ENCODE data around the gene ABLIM3. TPM values are rescaled to one million over a fixed set of nuclear protein-coding genes. Genes with fewer than 3 reads are reported as not detected.

Gene ABLIM3
- total and polyA plus RNA-seq, 2 experiments from 2014 or later = 0.19 to 2.2 TPM

DNA sequence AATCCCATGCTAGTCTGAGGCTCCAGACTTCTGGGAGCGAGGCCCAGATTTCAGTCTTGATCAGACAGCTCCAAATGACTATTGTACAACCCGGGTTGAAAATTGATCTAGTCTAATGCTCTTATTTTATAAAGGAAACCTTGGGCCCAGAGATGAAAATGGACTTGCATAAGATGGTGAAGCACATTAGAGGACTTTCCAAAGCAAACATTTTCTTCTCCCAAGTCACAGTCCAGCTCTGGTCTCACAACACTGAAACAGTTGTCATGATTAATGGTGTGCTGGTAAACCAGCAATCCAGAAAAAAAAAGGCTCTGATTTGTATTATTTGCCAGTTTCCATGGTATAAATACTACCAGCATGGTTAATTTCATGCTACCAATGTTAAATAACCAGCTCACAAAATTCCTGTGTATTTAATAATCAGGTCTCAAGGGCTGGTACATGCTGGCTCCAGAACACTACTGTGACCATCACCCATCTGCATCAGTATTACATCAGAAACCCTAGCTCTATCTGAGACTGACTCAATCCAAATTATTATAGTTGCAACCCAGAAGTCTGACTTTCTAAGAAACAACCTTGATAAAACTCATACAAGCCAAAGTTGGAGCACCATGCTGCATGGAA lies 32.5 kb upstream of the ABLIM3 start (continued):
- TF ChIP-seq, protein P1, sequence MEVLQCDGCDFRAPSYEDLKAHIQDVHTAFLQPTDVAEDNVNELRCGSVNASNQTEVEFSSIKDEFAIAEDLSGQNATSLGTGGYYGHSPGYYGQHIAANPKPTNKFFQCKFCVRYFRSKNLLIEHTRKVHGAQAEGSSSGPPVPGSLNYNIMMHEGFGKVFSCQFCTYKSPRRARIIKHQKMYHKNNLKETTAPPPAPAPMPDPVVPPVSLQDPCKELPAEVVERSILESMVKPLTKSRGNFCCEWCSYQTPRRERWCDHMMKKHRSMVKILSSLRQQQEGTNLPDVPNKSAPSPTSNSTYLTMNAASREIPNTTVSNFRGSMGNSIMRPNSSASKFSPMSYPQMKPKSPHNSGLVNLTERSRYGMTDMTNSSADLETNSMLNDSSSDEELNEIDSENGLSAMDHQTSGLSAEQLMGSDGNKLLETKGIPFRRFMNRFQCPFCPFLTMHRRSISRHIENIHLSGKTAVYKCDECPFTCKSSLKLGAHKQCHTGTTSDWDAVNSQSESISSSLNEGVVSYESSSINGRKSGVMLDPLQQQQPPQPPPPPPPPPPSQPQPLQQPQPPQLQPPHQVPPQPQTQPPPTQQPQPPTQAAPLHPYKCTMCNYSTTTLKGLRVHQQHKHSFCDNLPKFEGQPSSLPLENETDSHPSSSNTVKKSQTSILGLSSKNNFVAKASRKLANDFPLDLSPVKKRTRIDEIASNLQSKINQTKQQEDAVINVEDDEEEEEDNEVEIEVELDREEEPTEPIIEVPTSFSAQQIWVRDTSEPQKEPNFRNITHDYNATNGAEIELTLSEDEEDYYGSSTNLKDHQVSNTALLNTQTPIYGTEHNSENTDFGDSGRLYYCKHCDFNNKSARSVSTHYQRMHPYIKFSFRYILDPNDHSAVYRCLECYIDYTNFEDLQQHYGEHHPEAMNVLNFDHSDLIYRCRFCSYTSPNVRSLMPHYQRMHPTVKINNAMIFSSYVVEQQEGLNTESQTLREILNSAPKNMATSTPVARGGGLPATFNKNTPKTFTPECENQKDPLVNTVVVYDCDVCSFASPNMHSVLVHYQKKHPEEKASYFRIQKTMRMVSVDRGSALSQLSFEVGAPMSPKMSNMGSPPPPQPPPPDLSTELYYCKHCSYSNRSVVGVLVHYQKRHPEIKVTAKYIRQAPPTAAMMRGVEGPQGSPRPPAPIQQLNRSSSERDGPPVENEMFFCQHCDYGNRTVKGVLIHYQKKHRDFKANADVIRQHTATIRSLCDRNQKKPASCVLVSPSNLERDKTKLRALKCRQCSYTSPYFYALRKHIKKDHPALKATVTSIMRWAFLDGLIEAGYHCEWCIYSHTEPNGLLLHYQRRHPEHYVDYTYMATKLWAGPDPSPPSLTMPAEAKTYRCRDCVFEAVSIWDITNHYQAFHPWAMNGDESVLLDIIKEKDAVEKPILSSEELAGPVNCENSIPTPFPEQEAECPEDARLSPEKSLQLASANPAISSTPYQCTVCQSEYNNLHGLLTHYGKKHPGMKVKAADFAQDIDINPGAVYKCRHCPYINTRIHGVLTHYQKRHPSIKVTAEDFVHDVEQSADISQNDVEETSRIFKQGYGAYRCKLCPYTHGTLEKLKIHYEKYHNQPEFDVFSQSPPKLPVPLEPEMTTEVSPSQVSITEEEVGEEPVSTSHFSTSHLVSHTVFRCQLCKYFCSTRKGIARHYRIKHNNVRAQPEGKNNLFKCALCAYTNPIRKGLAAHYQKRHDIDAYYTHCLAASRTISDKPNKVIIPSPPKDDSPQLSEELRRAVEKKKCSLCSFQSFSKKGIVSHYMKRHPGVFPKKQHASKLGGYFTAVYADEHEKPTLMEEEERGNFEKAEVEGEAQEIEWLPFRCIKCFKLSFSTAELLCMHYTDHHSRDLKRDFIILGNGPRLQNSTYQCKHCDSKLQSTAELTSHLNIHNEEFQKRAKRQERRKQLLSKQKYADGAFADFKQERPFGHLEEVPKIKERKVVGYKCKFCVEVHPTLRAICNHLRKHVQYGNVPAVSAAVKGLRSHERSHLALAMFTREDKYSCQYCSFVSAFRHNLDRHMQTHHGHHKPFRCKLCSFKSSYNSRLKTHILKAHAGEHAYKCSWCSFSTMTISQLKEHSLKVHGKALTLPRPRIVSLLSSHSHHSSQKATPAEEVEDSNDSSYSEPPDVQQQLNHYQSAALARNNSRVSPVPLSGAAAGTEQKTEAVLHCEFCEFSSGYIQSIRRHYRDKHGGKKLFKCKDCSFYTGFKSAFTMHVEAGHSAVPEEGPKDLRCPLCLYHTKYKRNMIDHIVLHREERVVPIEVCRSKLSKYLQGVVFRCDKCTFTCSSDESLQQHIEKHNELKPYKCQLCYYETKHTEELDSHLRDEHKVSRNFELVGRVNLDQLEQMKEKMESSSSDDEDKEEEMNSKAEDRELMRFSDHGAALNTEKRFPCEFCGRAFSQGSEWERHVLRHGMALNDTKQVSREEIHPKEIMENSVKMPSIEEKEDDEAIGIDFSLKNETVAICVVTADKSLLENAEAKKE (CRISPR knock-in tag; IDR thresholded peaks at IDR 0.05) = no peak
- no peak for TF ChIP-seq EZH2 (IDR thresholded peaks at IDR 0.05; ENCODE audit: low read depth, unreplicated experiment)

DNA sequence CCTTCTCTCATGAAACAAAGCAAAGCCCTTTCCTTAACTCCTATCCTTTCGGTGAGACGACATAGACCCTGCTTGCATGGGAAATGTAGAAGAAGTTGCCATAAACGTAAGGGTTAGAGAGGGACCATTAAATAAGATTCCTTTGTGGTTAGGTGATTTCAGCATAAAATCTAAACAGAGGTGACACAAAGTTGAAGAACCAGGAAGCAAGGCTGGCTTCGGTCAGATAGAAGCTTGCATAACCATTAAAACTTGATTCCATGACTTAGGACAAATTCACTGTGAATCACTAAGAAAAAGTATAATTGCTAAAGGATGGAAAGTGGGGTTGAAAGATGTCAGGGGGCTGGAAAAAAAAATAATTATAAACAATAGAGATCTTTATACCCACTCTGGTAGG lies 30.9 kb upstream of the ABLIM3 start:
- Mint-ChIP-seq H3K36me3 (ENCODE audit: low read depth) (no peaks in the 10 kb centered on the region), H3K27ac (no peak overlapping the region), H3K4me1 (no peaks in the 10 kb centered on the region), H3K4me3 (no peak overlapping the region), H3K9me3 (no peaks in the 10 kb centered on the region), H3K27me3 (ENCODE audit: insufficient read depth, low read depth, poor library complexity) (peaks cover 1% of the 10 kb centered on the region)
- no peaks in the 10 kb centered on the region for H3K79me2 ChIP-seq (replicated peaks; ENCODE audit: insufficient read depth)
- no peak for ATAC-seq
- H4K20me1 ChIP-seq (replicated peaks; ENCODE audit: insufficient read depth) = no peaks in the 10 kb centered on the region
- no peak overlapping the region for H2AFZ ChIP-seq
- no peak overlapping the region for H3K27ac ChIP-seq (ENCODE audit: low read depth)
- no peak overlapping the region for H3K4me2 ChIP-seq
- no peak overlapping the region for H3K4me3 ChIP-seq
- TF ChIP-seq ZNF114 (CRISPR knock-in tag; IDR thresholded peaks at IDR 0.05) = no peak
- H3K36me3 ChIP-seq (ENCODE audit: insufficient read depth) = no peaks in the 10 kb centered on the region
- H3K9me2 ChIP-seq (ENCODE audit: insufficient read depth) = no peaks in the 10 kb centered on the region
- DNase-seq (ENCODE audit: low spot score) = no peak
- no peaks in the 10 kb centered on the region for H3K4me1 ChIP-seq (ENCODE audit: insufficient read depth)
- no peaks in the 10 kb centered on the region for H3F3A ChIP-seq (replicated peaks; ENCODE audit: low read depth)
- H3K27me3 ChIP-seq (ENCODE audit: insufficient read depth) = no peaks in the 10 kb centered on the region

DNA sequence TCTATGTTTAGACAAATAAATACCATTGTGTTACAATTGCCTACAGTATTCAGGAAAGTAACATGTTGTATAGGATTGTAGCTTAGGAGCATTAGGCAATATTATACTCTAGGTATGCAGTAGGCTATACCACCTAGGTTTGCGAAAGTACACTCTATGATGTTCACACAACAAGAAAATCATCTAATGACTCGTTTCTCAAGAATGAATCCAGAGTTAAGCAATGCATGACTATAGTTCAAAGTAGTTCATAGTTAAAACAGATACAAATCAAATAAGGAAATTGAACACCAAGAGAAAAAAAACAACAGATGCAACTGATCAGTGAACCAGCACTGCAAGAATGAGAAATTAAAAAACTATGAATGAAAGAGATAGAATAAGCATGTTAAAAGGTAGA lies 27.6 kb upstream of the ABLIM3 start:
- H3K4me3 Mint-ChIP-seq = no peak overlapping the region
- H3K9me2 ChIP-seq (ENCODE audit: insufficient read depth) = no peaks in the 10 kb centered on the region
- no peaks in the 10 kb centered on the region for H3K9me3 Mint-ChIP-seq
- H3K27ac ChIP-seq (ENCODE audit: low read depth) = no peak overlapping the region
- H3K4me2 ChIP-seq = no peak overlapping the region
- H2AFZ ChIP-seq = no peak overlapping the region
- DNase-seq (ENCODE audit: low spot score) (no peak), ATAC-seq (no peak)
- no peaks in the 10 kb centered on the region for H3K4me1 Mint-ChIP-seq
- peaks cover 1% of the 10 kb centered on the region for H3K27me3 Mint-ChIP-seq (ENCODE audit: insufficient read depth, low read depth, poor library complexity)
- no peak overlapping the region for H3K4me3 ChIP-seq
- no peaks in the 10 kb centered on the region for H3F3A ChIP-seq (replicated peaks; ENCODE audit: low read depth)
- no peak overlapping the region for H3K27ac Mint-ChIP-seq
- H3K27me3 ChIP-seq (ENCODE audit: insufficient read depth) = no peaks in the 10 kb centered on the region
- no peaks in the 10 kb centered on the region for H4K20me1 ChIP-seq (replicated peaks; ENCODE audit: insufficient read depth)
- H3K4me1 ChIP-seq (ENCODE audit: insufficient read depth) = no peaks in the 10 kb centered on the region
- H3K36me3 Mint-ChIP-seq (ENCODE audit: low read depth) = no peaks in the 10 kb centered on the region
- no peaks in the 10 kb centered on the region for H3K36me3 ChIP-seq (ENCODE audit: insufficient read depth)
- H3K79me2 ChIP-seq (replicated peaks; ENCODE audit: insufficient read depth) = no peaks in the 10 kb centered on the region
- no peak for TF ChIP-seq NANOG (IDR thresholded peaks at IDR 0.05; ENCODE audit: borderline replicate concordance)
- no peak for TF ChIP-seq REST (IDR thresholded peaks at IDR 0.05; ENCODE audit: unreplicated experiment)
- TF ChIP-seq POLR2AphosphoS5 (IDR thresholded peaks at IDR 0.05; ENCODE audit: low read depth) = no peak
- TF ChIP-seq CTCF (conservative IDR thresholded peaks at IDR 0.05; ENCODE audit: low read depth in 2 of 2) = no peak
- TF ChIP-seq STAT1 (IDR thresholded peaks at IDR 0.05; ENCODE audit: unreplicated experiment) = no peak
- no peak for TF ChIP-seq EZH2 (IDR thresholded peaks at IDR 0.05; ENCODE audit: low read depth, unreplicated experiment)

All from GM23338 (cell line).